Uterus (tissue), 4 donors: ENCODE results near the gene EIF2B5. TPM values are rescaled to one million over a fixed set of nuclear protein-coding genes. Genes with fewer than 3 reads are reported as not detected.
A peak's percentile ranks its signal among the peaks of the same experiment; 100 is the strongest.

Experiments
- DNase-seq, 2 donors: peaks; one replicate each; pipeline ENCODE4 v3.0.0-alpha.2; 2019 to 2020
- H3K27ac ChIP-seq, 2 donors: fragments of 200-600 bp; sonication (generic); 1 replicate in 1 of 2; 2 replicates in 1 of 2; pipeline ENCODE4 v1.5.1; 2016 to 2018
- H3K27me3 ChIP-seq, 2 donors: fragments of 200-600 bp; sonication (generic); one replicate each; pipeline ENCODE4 v1.5.1; 2018 to 2019; ENCODE audit warnings: control low read depth in 1 of 2
- H3K36me3 ChIP-seq, 2 donors: fragments of 200-600 bp; sonication (generic); one replicate each; pipeline ENCODE4 v1.5.1; 2019; ENCODE audit warnings: control low read depth in 1 of 2
- H3K4me1 ChIP-seq, 2 donors: fragments of 200-600 bp; sonication (generic); one replicate each; pipeline ENCODE4 v1.5.1; 2018 to 2019; ENCODE audit warnings: control low read depth in 1 of 2
- H3K4me3 ChIP-seq, 2 donors: fragments of 200-600 bp; sonication (generic); 1 replicate in 1 of 2; 2 replicates in 1 of 2; pipeline ENCODE4 v1.5.1; 2018 to 2019; ENCODE audit warnings: mild to moderate bottlenecking in 1 of 2
- H3K9me3 ChIP-seq, 2 donors: fragments of 200-600 bp; sonication (generic); one replicate each; pipeline ENCODE4 v1.5.1; 2019; ENCODE audit warnings: control low read depth in 1 of 2
- CTCF ChIP-seq, 4 experiments: fragments of 200-600 bp in 2 of 4; fragments of 450-650 bp in 2 of 4; sonication (generic) in 2 of 4; IDR thresholded peaks; one replicate each; pipeline ENCODE4 v1.5.1; 2016 to 2019; ENCODE audit warnings: antibody characterized with exemption in 4 of 4, mild to moderate bottlenecking in 2 of 4, moderate library complexity in 1 of 4
- POLR2A ChIP-seq, 2 donors: fragments of 450-650 bp; IDR thresholded peaks; one replicate each; pipeline ENCODE4 v1.6.1; 2016; ENCODE audit warnings: antibody characterized with exemption in 2 of 2, mild to moderate bottlenecking in 1 of 2, moderate library complexity in 1 of 2
- intact Hi-C: fragments of 100-400 bp; cut with DNase I; formaldehyde crosslinking; loops from one replicate; pipeline ENCODE4 v1.15.1; 2023; ENCODE audit warnings: low total_unique reads
- total RNA-seq, 4 donors: library from RNA; depleted of rRNA in 3 of 4; stranded (reverse); fragments of >200 nt in 3 of 4; gene quantifications; one replicate each; pipeline versions ENCODE4 v1.1.0 to v1.2.4, GENCODE V29; 2014 to 2023
- donor health status: DM: yes; HTN: yes; CAD: no.

The EIF2B5 gene
- total RNA-seq, 4 donors from 2014 or later = 6.5 to 48.0 (median 32.3) TPM

DNA sequence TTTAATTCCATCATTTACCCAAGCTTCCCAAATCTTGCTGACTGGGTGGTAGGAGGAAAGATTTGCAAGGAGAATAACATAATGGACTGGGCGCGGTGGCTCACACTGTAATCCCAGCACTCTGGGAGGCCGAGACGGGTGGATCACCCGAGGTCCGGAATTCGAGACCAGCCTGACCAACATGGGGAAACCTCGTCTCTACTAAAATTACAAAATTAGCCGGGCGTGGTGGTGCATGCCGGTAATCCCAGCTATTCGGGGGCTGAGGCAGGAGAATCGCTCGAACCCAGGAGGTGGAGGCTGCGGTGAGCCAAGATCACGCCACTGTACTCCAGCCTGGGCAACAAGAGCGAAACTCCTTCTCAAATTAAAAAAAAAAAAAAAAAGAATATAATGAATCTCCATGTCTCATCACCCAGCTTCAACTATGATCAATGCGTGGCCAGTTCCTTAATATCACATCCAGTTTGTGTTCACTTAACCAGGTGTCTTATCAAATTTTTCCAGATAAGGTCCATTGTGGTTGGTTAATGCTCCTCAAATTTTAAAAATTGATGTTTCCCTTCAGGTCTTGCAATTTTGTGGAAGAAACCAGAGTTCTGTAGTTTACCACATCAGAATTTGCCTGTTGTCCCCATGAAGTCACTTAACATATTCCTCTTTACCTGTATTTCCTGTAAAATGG is 49.5 kb downstream of the EIF2B5 start:
- TF ChIP-seq POLR2A (IDR thresholded peaks at IDR 0.05) = no peak
- Histone ChIP-seq H3K4me3 (no peak overlapping the region), H3K9me3 (no peaks in the 10 kb centered on the region), H3K36me3 (no peaks in the 10 kb centered on the region), H3K27ac (peak overlapping the region; percentile 80), H3K4me1 (peaks cover 0 to 16% of the 10 kb centered on the region in 2 donors), H3K27me3 (no peaks in the 10 kb centered on the region)
- intact Hi-C loops = loop anchor here (10.0 kb wide), 1 partner anchor 130 kb away; the partner anchor contains the start of gene EIF4G1
- no peak for DNase-seq

DNA sequence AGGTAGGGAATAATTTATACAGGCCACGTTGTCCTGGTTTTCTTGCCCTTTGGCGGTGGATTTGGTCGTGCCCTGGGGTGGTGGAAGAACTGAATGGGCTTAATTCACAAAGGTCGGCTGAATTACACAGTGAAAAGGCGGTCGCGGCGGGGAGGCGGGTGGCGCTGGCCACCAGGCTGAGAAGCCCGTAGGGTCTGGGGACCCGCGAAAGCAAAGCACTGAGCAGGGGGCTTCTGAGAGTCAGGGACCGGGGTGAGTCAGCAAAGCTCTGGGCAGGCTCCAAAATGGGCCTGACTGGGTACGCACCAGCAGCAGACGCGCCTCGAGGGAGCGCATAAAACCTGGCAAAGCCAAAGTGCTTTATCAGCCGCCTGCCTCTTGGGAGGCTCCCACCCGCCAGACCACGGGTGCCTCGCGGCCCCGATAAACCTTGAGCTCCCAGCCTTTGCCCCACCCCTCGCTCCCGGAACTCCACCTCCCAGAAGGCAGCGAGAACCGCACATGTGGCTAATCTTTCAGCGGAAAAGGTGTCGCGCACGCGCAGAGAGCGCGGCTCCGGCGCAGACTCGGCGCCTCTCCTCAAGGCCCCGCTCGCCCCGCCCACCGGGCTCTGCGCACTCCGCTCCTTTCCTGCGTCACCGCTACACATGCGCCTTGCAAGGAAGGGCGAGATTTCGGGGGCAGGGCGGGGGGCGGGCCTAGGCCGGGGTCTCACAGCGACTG is 50.5 kb downstream of the EIF2B5 start:
- no peaks in the 10 kb centered on the region for H3K36me3 ChIP-seq

DNA sequence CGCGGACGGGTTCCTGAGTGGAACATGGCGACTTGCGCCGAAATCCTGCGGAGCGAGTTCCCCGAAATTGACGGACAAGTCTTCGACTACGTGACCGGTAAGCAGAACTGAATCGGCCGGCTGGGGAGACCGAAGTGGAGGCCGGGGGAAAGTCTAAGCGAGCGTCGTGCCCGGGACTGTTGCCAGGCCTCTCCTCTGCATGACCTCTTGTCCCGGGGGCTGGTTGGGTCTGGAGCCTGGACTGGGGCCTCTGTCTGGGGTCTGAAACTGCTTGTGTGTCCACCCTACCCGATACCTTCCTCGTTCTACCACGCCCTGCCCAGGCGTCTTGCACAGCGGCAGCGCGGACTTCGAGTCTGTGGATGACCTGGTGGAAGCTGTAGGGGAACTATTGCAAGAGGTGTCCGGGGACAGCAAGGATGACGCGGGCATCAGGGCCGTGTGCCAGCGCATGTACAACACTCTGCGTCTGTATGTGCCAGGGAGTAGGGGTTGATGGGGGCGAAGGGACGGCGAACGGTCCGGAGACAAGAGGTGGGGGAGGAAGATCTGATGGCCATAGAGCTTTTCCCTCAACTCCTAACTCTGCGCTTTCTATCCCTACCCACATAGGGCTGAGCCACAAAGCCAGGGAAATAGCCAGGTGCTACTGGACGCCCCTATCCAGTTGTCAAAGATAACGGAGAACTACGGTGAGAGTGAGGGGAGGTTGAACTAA is 51.2 kb downstream of the EIF2B5 start, which contains the start of gene ABCF3:
Gene ABCF3 (plus strand): TSS at position 16 of the 718 bp plus-strand sequence. CDS start 9 bp downstream, at position 25.
- peak in 1 of 4 experiments; percentile 2 for TF ChIP-seq CTCF (IDR thresholded peaks at IDR 0.05)
- peak; percentile 52 to 79 for TF ChIP-seq POLR2A (IDR thresholded peaks at IDR 0.05)
- Histone ChIP-seq H3K4me3 (peak within 1 kb of the TSS; percentile 69 to 91), H3K36me3 (no peaks in the 10 kb centered on the region), H3K27ac (peak within 1 kb of the TSS; percentile 80), H3K4me1 (peaks cover 0 to 16% of the 10 kb centered on the region in 2 donors), H3K9me3 (no peaks in the 10 kb centered on the region), H3K27me3 (no peaks in the 10 kb centered on the region)
- peak; percentile 43 to 49 for DNase-seq
- intact Hi-C loops = loop anchor here (10.0 kb wide), 1 partner anchor 128 kb away; the partner anchor contains the start of gene EIF4G1

More for the DNA sequence above, 50.5 kb downstream of the EIF2B5 start:
- H3K9me3 ChIP-seq = no peaks in the 10 kb centered on the region
- H3K27me3 ChIP-seq = no peaks in the 10 kb centered on the region
- H3K27ac ChIP-seq = peak overlapping the region; percentile 80
- peak overlapping the region; percentile 69 to 91 for H3K4me3 ChIP-seq
- peak in 1 of 4 experiments; percentile 29 for TF ChIP-seq CTCF (IDR thresholded peaks at IDR 0.05)
- no peak for TF ChIP-seq POLR2A (IDR thresholded peaks at IDR 0.05)
- peaks cover 0 to 16% of the 10 kb centered on the region in 2 donors for H3K4me1 ChIP-seq
- peak; percentile 99 for DNase-seq
- intact Hi-C loops = loop anchor here (10.0 kb wide), 1 partner anchor 129 kb away; the partner anchor contains the start of gene EIF4G1

- Histone ChIP-seq H3K27me3 (no peaks in the 10 kb centered on the region), H3K36me3 (no peaks in the 10 kb centered on the region), H3K9me3 (no peaks in the 10 kb centered on the region), H3K27ac (peak overlapping the region; percentile 72 to 79), H3K4me3 (peak overlapping the region; percentile 69 to 91), H3K4me1 (peaks cover 0 to 16% of the 10 kb centered on the region in 2 donors)
- intact Hi-C loops = loop anchor here (10.0 kb wide), 1 partner anchor 128 kb away; the partner anchor contains the start of gene EIF4G1
- TF ChIP-seq CTCF (IDR thresholded peaks at IDR 0.05) (no peak), POLR2A (IDR thresholded peaks at IDR 0.05) (no peak)
- no peak for DNase-seq
Measured at GRCh38 chr3:184186902-184187207, 51.7 kb downstream of the EIF2B5 start.

- Histone ChIP-seq H3K27ac (no peak overlapping the region), H3K4me1 (peaks cover 0 to 16% of the 10 kb centered on the region in 2 donors), H3K36me3 (no peaks in the 10 kb centered on the region), H3K27me3 (no peaks in the 10 kb centered on the region), H3K4me3 (no peak overlapping the region), H3K9me3 (no peaks in the 10 kb centered on the region)
- intact Hi-C loops = loop anchor here (10.0 kb wide), 1 partner anchor 127 kb away; the partner anchor contains the start of gene EIF4G1
- TF ChIP-seq POLR2A (IDR thresholded peaks at IDR 0.05) = no peak
- TF ChIP-seq CTCF (IDR thresholded peaks at IDR 0.05) = no peak
- DNase-seq = no peak
Measured at GRCh38 chr3:184188080-184188479, 52.9 kb downstream of the EIF2B5 start.
